Ovary (tissue), 3 donors: ENCODE data around the gene LTF.

Experiments used
- EP300 ChIP-seq: sonication (generic); formaldehyde crosslinking; IDR thresholded peaks from one replicate; pipeline ENCODE4 v1.6.1; 2017; ENCODE audit warnings: antibody characterized with exemption
- TF ChIP-seq, protein P1 (sequence below), 3 donors: fragments of 450-650 bp in 2 of 3; fragments of 200-600 bp in 1 of 3; IDR thresholded peaks; one replicate each; pipeline versions ENCODE4 v1.5.1 to v1.8.0; 2016 to 2022; ENCODE audit warnings: antibody characterized with exemption in 3 of 3, mild to moderate bottlenecking in 1 of 3
- donor health status: DM: no; HTN: no; CAD: no.

DNA sequence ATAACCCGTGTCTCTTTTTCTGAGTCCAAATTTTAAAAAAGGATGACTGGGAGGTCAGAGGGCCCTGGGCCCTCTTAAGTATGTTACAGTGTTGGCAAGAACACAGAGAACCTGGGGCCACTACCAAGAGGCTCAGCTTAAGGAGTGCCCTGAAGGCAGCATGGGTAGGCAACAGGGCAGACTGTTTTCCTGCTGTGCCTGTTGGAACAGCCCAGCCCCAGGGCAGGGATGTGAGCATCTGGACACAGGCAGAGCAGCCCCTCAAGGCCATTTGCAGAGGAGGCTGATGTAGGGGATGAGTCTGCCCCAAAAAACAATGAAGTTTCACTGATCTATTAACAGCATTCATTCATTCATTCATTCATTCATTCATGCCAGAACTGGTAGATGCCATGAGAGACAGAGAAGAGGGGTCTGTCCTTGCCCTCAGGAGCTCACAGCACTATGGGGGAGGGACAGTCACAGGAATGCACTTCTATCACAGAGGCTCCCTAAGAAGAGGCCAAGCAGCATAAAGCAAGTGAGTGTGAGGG is 2.2 kb upstream of the LTF start:
- TF ChIP-seq EP300, result no peak
- TF ChIP-seq, protein P1, sequence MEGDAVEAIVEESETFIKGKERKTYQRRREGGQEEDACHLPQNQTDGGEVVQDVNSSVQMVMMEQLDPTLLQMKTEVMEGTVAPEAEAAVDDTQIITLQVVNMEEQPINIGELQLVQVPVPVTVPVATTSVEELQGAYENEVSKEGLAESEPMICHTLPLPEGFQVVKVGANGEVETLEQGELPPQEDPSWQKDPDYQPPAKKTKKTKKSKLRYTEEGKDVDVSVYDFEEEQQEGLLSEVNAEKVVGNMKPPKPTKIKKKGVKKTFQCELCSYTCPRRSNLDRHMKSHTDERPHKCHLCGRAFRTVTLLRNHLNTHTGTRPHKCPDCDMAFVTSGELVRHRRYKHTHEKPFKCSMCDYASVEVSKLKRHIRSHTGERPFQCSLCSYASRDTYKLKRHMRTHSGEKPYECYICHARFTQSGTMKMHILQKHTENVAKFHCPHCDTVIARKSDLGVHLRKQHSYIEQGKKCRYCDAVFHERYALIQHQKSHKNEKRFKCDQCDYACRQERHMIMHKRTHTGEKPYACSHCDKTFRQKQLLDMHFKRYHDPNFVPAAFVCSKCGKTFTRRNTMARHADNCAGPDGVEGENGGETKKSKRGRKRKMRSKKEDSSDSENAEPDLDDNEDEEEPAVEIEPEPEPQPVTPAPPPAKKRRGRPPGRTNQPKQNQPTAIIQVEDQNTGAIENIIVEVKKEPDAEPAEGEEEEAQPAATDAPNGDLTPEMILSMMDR (IDR thresholded peaks at IDR 0.05), result no peak
